H1 (cell line): Measurements from ENCODE around the gene HLA-F. TPM values are rescaled to one million over a fixed set of nuclear protein-coding genes. Genes with fewer than 3 reads are reported as not detected.

Source experiments
- GABPA ChIP-seq: IDR thresholded peaks from 2 replicates; pipeline ENCODE4 v1.6.1; 2011; ENCODE audit warnings: mild to moderate bottlenecking, low read length, moderate library complexity, borderline replicate concordance; ENCODE audit not compliant: insufficient read depth
- RNF2 ChIP-seq: fragments of 200-900, 300-1000 bp; sonication (generic); IDR thresholded peaks from 2 replicates; pipeline ENCODE4 v1.7.1; 2016; ENCODE audit warnings: borderline replicate concordance, low read depth, mild to moderate bottlenecking, antibody characterized with exemption, low read length; ENCODE audit not compliant: poor library complexity, severe bottlenecking; ENCODE audit errors: missing control alignments
- polyA plus RNA-seq, 7 experiments: library from polyadenylated mRNA; depleted of rRNA in 3 of 7; stranded (reverse) in 5 of 7; unstranded in 2 of 7; fragments of >200 nt in 5 of 7; fragments of 200-250 nt in 2 of 7; gene quantifications; 1 replicate in 5 of 7; 2 replicates in 1 of 7; 4 replicates in 1 of 7; pipeline versions ENCODE4 v1.2.1 to v1.2.3, GENCODE V29; 2011 to 2013; ENCODE audit warnings: missing spikeins in 2 of 7, mixed read lengths in 2 of 7
- total RNA-seq: library from RNA; stranded (reverse); fragmentation: NEBNext Ultra II Directional; extraction: Animal tissue kit (Norgen Biotek cat#: 25700); gene quantifications from 2 replicates; pipeline ENCODE4 v1.2.1, GENCODE V29; 2021

Gene HLA-F
- total and polyA plus RNA-seq, 2 of the 8 experiments (the other 6 are each of a cell fraction or from before 2014, with no cell fraction given): 9.6 to 11.7 TPM

- TF ChIP-seq GABPA (no peak), RNF2 (no peak)
Observed at GRCh38 chr6:29720863-29721262, 2.4 kb upstream of the HLA-F start (continued).
